Bone marrow (tissue), 2 donors: ENCODE data around the gene DHX8.
"Not testable (repeated sequence)": the region's sequence is repeated elsewhere in the genome, so short reads cannot be mapped to it uniquely, and the experiment has no call there.

Experiments used
- DNase-seq, 2 donors: peaks; one replicate each; lab custom pipeline; 2025; lab: John Stamatoyannopoulos, UW

The DHX8 gene

DNA sequence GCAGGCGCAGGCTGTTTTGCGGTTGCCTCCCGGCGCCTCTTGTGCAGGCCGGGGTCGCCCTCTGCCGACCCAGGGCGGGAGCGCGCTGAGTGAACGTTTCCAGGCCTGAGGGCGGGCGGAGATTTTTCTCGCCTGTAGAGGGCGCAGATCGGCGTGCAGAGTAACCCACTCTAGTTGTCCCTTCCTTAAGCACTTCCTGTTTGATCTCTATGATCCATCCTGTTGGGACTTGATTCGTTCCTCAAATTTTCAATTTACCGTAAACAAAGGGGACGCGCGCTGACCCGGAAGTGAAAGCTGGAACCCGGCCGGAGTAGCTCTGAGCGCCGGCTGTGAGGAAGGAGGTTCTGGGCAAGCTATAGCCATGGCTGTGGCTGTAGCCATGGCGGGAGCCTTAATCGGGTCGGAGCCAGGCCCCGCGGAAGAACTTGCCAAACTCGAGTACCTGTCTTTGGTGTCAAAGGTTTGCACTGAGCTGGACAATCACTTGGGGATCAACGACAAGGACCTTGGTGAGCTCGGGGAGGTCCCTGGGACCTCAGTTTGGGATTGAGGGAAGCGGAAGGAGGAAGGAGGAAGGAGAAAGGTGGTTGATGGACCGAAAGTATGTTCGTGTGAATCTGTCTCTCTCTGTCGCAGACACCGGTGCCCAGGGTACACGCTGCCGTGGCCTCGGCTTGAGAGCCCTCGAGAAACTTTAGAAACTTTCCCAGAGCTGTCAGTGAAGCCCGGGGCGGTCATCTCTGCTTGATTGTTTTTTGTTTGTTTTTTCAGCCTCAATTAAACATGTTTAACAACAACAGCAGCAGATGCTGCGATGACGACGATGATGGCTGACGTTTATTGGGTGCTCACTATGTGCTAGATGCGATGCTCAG, at the start of gene DHX8:
TSS of gene DHX8 (plus strand) at position 302 of the 878 bp plus-strand sequence. CDS start at position 365, 63 bp downstream.
- DNase-seq: peak; percentile 92 to 99

DNA sequence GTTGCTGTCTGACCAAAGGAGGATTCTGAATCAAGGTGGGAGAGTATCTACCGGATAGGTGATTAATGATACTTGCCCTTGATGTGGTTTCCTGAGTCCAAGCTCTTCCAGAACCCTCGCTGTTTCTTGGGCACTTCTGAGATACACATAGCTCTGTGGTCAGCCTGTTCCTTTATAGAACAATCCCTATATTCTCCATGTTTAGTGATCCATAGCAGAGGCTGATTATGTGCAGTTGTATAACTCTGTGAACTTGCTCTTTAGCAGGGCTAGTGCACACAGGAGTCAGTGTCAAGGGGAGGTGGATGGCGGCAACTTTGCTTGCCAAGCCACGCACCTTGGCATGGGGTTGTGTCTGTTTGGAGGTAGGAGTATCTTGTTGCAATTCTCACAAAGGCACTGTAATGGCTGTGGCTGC, 48.9 kb upstream of the DHX8 start:
- DNase-seq: no peak

GRCh38 chr17:43437756-43438155, 46.0 kb upstream of the DHX8 start:
- DNase-seq: no peak

DNA sequence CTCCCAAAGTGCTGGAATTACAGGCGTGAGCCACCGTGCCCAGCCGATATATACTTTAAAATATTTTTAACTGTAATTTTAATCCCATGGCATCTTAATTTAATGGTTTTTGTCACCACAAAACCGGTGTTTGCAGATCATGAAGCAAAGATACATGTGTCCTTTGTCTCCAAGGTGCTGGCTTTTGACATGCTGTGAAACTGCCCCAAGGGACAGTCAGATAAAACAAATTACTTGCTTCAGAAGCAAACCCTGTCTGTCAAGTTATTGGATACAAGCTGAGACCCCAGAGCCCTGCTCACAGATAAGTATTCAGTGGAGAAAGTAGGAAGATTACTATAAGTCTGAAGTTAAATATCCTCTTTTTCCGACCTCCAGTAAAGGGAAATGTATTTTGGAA, 45.1 kb upstream of the DHX8 start:
- no peak for DNase-seq

DNA sequence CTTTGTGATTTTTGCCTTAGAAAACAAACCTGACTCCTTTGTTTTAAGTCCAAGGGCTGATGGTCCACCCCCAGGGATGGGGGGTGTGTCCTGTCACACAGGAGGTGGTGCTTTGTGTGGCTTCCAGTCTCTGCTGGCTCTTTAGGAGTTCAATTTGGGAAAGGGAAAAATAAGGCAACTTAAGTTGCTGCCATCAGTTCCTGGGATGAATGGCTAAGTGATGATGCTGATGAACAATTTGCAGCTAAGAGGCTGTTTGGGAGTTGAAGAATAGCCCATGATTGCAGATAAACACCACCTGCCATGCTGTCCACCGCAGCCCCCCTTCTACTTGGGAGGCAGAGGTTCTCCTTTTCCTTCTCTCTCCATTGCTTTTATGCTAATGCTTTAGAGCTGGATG, 44.7 kb upstream of the DHX8 start:
- no peak for DNase-seq

GRCh38 chr17:43442711-43443110, 41.1 kb upstream of the DHX8 start:
- DNase-seq: no peak

DNA sequence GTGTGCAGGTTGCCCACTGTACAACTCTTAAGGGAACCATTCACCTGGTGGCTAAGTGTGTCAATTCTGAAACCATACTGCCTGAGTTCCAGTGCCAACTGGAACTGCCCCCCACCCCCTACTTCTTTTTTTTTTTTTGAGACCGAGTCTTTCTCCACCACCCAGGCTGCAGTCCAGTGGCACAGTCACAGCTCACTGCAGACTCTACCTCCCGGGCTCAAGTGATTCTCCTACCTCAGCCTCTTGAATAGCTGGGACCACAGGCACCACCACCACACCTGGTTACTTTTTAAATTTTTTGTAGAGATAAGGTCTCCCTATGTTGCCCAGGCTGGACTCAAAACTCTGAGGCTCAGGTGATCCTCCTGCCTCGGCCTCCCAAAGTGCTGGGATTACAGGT, 40.4 kb upstream of the DHX8 start:
- no peak for DNase-seq

DNA sequence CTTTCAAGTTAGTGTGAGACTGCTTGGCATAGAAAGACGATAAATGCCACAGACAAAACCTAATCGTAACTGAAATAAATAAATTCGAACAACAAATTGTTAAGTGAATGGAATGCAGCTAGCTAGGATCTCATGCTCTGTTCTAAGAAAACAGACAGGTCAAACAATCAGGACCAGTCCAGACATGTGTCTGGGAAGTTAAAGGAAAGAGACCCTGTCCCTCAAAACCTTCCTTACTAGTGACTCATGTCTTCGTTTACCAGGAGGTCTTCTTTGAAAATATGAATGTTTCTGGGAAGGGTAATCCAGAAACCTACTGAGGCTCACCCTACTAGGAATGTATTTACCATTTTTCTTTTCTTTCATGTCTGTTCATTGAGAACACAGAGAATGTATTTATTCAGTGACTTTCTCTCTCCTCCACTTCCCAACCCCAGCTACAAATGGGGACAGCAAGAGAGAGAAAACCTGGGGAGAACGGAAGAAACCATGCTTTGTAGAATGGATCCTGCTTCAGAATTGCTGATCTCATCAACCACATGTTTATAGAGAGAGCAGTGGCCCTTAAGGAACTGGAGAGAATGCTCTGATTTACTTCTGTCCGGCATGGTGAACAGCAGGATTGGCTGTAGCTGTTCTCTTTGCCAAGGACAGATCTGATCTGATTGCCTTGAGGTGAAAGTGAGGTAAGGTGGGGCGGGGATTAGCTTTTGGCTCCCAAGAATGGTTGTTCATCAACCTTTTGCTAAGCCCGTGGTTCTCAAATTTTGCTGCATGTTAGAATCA, 39.4 kb upstream of the DHX8 start:
- DNase-seq: no peak

- no peak for DNase-seq
Measured at GRCh38 chr17:43445009-43445589, 38.7 kb upstream of the DHX8 start.

DNA sequence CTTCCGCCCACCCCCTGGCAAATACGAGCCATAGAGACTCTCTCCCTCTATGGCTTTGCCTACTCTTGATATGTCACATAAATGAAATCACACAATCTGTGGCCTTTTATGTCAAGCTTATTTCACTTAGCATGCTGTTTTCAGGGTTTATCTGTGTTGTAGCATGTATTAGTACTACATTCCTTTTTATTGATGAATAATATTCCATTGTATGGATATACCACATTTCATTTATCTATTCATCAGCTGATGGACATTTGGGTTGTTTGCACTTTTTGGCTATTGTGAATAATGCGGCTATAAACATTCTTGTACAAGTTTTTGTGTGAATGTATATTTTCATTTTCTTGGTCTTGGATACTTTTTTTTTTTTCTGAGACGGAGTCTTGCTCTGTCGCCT, 37.0 kb upstream of the DHX8 start:
- DNase-seq: no peak

- DNase-seq: no peak
Measured at GRCh38 chr17:43448720-43449469, 34.9 kb upstream of the DHX8 start.

- DNase-seq: no peak
Measured at GRCh38 chr17:43449470-43450248, 34.1 kb upstream of the DHX8 start.

GRCh38 chr17:43450791-43451190, 33.0 kb upstream of the DHX8 start:
- not testable (repeated sequence) for DNase-seq

DNA sequence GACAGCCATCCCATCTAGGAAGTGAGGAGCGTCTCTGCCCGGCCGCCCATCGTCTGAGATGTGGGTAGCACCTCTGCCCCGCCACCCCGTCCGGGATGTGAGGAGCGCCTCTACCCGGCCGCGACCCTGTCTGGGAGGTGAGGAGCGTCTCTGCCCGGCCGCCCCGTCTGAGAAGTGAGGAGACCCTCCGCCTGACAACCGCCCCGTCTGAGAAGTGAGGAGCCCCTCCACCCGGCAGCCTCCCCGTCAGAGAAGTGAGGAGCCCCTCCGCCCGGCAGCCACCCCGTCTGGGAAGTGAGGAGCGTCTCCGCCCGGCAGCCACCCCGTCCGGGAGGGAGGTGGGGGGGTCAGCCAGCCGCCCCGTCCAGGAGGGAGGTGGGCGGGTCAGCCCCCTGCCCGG, 32.0 kb upstream of the DHX8 start:
- DNase-seq: not testable (repeated sequence)

- DNase-seq: no peak
Measured at GRCh38 chr17:43453331-43453812, 30.4 kb upstream of the DHX8 start.

GRCh38 chr17:43454868-43455267, 28.9 kb upstream of the DHX8 start:
- DNase-seq: no peak

GRCh38 chr17:43456029-43456428, 27.7 kb upstream of the DHX8 start:
- DNase-seq: no peak

GRCh38 chr17:43456661-43457361, 27.0 kb upstream of the DHX8 start:
- no peak for DNase-seq

- no peak for DNase-seq
Measured at GRCh38 chr17:43457362-43457692, 26.4 kb upstream of the DHX8 start.

- DNase-seq: not testable (repeated sequence)
Measured at GRCh38 chr17:43459878-43460277, 23.9 kb upstream of the DHX8 start.

DNA sequence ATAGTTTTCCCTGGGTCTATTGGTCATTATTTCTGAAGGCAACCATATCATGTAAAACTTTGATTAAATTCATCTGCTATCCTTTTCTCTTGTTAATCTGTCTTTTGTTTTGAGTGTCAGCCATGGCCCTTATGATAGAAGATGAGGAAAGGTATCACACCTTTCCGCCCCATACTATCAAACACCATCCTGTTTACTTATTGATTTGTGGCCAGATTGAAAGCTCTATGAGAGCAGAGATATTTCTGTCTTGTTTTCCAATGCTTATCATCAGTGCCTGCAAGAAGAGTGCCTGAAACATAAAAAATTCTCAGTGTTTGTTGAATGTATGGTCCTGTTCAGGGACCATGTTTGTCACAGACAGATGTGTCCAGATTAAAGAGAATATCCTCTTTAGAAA, 22.6 kb upstream of the DHX8 start:
- DNase-seq: no peak
